Mammary epithelial cell (primary cell): ENCODE results near the gene SBSN.

Source experiments
- CTCF ChIP-seq, 2 donors: IDR thresholded peaks in 1 of 2; conservative IDR thresholded peaks in 1 of 2; 2 replicates each; pipeline ENCODE4 v1.5.1; 2011 to 2012; ENCODE audit warnings: inconsistent platforms in 2 of 2, low read length in 2 of 2, mild to moderate bottlenecking in 2 of 2, control low read depth in 1 of 2, low read depth in 1 of 2; ENCODE audit not compliant: insufficient read depth in 1 of 2; ENCODE audit errors: extremely low read depth in 1 of 2
- EZH2 ChIP-seq: IDR thresholded peaks from 2 replicates; pipeline ENCODE4 v1.6.1; 2012; ENCODE audit warnings: low read length, inconsistent platforms, borderline replicate concordance

- TF ChIP-seq CTCF (conservative IDR thresholded peaks at IDR 0.05 in 1 of 2, IDR thresholded peaks at IDR 0.05 in 1 of 2; ENCODE audit: extremely low read depth in 1 of 2, insufficient read depth in 1 of 2, low read depth in 1 of 2, low read length in 2 of 2), result no peak
- no peak for TF ChIP-seq EZH2
These were observed 17.8 kb upstream of the SBSN start for GRCh38 chr19:35545855-35546381.
